GM19397 (cell line): ENCODE data around the gene SEMA3B.
"Not testable (repeated sequence)": the region's sequence is repeated elsewhere in the genome, so short reads cannot be mapped to it uniquely, and the experiment has no call there.

Experiments
- ATAC-seq: cut with Tn5 transposase; IDR thresholded peaks from one replicate; pipeline ENCODE4 v1.9.1; 2021; ENCODE audit warnings: mild to moderate bottlenecking, moderate library complexity; ENCODE audit not compliant: unreplicated experiment

The SEMA3B gene

DNA sequence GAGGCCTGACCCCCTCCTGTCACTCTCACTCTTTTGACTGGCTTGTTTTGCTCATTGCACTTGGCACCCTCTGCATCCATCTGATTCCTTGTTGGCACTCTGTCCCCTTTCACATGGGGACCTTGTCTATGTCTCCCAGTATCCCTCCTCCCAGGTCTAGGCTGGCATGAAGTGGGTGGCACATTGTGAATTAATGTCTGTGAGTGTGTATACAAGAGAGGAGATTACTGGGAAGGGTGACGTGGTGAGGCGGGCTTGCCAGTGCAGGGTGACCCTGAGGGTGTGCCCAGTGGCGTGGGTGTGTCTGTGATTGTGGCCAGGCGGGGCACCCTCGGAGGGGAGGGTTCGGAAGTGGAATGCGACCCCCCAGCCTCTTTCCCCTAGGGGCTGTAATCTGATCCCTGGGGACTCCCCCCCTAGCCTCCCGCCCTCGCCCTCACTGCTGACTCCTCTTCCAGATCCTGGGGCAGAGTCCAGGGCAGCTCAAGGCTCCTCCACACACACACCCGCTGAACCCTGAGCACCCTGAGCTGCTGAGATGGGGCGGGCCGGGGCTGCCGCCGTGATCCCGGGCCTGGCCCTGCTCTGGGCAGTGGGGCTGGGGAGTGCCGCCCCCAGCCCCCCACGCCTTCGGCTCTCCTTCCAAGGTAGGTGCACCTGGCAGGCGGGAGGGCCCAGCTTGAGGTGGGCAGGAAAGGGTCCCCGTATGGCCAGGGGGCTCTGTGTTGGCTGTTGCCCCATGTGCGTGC lies at the start of gene SEMA3B:
Gene SEMA3B, plus strand, starts transcription at position 445 of the 749 bp plus-strand sequence. Its CDS starts 94 bp downstream, at position 539.
- ATAC-seq = no peak

DNA sequence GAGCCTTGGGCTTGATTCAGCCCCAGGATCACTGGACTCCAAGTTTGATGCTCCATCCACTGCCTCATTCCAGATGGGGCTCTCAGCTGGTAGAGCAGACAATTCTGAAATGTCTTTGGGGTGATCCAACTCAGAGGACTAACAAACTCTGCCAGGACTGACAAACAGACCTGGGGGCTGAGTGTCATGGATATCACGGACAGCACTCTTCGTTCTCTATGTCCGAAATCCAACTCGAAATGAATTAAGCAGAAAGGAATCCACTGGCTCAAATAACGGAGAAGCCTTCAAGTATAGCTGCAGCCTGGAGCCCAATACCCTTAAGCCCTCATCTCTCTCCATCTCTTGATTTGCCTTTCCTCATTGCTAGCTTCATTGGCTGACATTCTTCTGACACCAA lies 49.7 kb upstream of the SEMA3B start:
- ATAC-seq = no peak

DNA sequence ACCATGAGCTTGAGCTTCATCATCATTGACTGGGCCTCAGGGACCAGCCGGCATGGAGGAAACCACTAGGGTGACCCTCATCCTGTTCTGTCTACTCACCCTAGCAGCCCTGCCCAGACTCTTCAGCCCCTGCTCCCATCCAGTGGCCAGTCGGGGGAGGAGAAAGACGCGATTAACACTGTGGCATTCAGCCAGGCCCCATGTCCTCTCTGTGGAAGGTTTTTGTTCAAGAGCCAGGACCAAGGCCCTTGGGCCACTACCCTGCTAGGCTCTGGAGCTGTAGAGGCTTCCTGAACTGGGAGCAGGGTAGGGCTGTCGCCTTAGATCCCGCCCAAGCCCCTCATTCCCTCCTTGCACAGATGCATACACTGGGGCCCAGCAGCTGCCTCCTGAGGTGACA lies 48.8 kb upstream of the SEMA3B start:
- ATAC-seq = no peak

DNA sequence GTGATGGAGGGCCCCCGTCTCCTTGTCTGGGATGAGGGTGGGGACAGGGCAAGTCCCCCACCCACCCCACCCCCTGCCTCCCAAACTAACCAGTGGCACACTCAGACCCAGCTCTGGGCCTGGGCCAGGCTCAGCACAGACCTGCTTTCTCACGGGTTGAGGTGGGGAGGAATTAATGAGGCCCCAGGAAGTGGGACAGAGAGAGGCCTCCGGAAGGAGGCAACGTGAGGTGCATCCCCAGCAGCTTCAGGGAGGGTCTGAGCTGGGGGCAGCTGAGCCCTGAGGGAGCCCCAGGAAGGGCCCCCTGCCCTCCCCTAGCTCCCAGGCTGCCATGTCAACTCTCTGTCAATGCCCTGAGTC lies 47.9 kb upstream of the SEMA3B start:
- ATAC-seq = no peak

DNA sequence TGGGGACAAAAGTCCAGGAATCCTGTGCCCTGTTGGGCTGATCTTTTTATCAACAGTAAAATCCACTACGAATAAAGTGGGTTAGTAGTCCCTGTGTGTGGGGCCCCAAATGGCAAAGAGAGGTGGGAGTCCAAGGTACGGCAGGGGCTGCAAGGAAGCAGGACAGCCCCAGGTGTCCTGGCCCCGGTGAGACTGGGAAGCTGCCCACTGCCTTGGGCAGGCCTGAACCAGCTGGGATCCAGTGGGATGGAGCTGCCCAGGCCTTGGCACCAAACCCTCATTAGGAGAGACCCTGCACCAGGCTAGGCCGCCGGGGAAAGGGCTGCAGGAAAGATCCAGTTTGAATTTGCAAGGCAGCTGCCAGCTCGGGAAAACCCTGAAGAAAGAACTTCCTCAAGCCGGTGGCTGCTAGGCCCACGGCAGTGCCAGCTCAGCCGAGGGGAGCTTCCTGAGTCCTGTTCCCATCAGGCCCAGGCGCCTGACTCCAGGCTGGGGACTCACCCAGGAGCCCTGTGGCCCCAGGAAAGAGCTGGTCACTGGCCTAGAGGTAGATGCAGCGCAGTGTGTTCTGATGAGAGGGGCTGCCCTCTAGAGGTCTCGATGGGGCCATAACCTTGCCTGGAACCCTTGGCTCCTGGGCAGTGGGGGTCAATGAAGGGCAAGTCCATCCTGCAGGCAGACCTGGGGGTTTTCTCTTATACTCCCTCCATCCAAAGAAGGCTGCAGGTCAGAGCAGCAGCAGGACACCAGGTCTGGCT lies 47.4 kb upstream of the SEMA3B start:
- no peak for ATAC-seq

DNA sequence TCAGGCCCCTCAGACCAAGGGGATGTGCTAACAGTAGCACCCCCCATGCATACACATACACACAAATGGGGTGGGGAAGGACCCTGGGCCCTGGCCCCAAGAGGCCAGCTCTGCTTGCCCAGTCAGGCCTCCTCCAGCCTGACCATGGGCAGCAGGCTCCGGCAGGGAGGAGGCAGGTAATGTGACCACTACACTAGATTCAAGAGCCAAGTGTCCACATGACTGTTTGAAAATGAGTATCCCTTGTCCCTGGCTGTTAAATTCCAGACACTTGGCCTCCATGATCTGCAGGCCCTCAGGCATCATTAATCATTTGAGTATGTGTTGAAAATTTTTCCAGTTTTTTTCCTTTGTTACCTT lies 46.8 kb upstream of the SEMA3B start:
- ATAC-seq = no peak

DNA sequence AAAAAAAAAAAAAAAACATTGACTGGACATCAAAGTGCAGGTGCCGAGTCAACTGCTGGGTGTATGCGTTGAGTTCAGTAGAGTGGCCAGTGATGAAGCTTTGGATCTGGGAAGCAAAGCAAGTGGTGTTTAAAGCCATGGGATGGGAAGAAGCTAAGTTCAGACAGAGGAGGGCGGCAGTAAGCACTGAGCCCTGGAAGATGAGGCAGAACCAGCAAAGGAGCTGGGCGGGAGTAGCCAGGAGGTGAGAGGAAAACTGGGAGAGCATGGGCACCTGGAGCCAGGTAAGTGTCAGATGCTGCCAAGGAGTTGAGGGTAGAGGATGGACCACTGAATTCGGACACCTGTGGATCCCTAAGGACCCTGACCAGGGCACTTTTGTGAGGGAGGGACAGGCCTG lies 44.3 kb upstream of the SEMA3B start:
- ATAC-seq = no peak

DNA sequence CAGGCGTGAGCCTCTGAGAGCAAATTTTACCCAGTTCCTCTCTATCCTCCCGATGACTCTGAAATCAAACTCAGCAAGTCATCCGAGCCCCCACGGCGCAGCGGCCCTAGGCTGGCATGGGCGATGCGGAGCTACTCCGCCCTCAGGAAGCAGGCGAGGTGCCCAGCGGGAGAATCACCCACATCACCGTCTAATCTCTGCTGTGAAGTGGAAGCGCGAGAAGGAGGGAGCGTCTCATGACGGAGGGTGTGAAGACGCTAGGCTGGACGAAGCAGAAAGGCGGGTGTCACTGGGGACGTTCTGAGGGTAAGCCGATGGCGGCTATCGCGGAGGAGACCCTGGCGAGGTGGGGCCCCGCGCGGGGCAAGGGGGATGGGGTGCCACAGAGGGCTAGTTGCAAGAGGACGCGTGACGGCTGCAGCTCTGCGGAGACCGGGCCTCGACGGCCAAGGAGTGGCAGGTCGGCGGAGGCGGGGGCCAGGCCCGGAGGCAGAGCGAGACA lies 42.0 kb upstream of the SEMA3B start:
- ATAC-seq = peak; percentile 3

DNA sequence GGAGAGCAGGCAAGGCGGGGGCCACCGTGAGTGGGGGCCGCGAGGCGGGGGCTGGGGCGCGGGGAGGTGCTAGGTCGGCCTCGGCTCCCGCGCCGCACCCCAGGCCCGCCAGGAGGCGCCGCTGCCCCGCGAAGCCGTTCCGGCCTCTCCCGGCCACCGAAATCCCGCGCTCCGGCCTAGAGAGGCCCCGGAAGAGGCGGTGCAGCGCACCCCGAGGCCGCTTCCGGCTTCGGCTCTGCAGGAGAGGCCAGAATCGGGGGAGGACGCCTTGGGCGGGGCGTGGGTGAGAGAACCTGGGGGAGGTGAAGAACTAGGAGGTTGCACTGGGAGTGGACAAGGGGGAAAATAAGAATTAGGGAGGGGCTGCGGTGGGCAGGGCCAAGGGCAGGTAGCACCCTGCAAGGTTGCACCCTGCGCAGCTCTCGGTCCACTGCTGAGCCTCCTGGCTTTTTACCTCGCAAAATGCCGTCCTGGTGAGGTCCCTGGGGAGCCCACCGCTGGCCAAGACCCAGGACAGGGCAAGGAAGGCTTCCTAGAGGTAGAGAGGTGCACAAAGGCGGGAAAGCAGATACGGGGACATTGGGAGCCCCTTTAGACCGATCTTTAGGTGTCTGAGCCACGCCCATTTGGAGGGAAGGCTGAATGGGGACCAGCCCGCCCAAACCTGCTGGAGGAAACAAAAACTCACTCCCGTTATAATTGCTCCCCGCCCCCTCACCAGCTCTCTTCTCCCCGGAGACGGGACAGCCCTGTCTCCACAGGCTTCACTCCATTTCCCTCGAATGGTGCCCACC lies 41.4 kb upstream of the SEMA3B start:
- ATAC-seq = peak; percentile 86

DNA sequence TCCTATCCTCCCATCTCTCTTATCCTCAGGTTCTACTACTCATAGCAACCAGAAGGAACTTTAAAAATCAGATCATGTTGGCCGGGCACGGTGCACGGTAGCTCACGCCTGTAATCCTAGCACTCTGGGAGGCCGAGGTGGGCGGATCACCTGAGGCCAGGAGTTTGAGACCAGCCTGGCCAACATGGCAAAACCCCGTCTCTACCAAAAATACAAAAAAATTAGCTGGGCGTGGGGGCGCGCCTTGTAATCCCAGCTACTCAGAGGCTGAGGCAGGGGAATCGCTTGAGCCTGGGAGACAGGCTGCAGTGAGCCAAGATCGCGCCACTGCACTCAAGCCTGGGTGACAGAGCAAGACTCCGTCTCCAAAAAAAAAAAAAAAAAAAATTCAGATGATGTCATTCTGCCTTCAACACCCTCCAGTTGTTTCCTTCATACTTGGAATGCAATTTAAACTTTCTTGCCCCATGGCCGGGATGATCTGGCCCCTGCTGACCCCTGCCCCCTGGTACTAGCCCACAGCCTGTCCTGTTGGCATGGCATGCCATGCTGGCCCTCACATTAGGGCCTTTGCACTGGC lies 40.7 kb upstream of the SEMA3B start:
- not testable (repeated sequence) for ATAC-seq

DNA sequence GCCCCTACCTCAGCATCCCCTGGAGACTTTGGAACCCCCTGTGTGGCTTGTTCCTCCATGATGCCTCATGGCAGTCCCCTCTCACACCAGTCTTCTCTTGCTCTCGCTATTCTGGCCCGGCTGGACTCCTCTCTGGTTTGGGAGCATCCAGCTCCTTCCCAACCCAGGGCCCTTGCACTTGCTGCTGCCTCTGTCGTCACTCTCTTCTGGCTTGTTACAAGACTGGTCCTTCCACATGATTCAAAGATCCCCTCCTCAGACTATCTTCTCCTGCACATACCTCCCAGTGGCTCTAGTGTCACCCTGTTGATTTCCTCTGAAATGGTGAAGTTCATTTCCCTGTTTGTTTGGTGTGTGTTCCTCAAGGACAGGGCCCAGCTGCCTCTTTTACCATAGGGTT lies 39.5 kb upstream of the SEMA3B start:
- no peak for ATAC-seq

DNA sequence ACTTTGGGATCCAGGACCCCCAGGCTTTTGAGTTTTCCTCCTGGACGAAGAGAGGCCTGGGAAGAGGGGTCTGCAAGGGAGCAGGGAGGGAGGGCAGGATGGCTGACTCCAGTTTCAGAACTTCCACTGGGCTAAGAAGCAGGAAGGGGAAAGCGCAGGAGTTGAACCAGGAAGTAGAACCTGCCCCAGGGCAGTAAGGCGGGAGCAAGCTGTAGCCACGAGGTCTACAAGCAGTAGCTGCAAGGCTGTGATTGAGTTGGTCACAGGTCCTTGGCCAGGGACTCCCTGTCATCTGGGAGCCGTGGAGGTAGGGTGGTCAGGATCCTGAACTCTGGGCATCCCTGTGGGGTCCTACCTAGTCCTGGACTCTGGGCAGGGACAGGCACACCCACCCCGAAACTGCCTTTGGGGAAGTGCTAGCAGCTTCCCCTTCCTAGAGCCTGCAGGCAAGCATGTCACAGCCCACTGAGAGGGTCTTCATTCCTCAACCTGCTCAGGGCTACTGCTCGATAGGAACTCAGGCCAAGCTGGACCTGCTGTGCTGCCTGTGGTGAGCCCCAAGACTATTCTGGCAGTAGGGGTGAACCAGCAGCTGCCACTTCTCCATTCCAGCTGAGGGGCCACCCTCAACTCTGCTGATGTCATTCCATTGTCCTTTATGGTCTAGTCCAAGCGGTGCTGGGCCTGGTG lies 38.7 kb upstream of the SEMA3B start:
- ATAC-seq = no peak

DNA sequence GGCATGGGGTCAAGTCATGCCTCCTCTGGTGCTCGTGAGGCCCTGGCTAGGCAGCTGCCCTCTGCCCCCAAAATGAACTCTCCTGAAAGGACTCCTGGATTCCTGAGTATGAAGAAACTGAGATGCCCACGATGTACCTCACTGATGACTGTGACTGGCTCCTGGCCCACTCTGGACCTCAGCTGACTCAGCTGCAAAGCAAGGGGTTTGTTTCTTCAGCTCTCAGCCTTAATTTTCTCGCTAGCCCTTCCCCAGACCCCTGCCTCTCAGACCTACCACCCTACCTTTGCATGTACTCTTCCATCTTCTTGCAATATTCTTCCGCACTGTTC lies 38.2 kb upstream of the SEMA3B start:
- no peak for ATAC-seq

DNA sequence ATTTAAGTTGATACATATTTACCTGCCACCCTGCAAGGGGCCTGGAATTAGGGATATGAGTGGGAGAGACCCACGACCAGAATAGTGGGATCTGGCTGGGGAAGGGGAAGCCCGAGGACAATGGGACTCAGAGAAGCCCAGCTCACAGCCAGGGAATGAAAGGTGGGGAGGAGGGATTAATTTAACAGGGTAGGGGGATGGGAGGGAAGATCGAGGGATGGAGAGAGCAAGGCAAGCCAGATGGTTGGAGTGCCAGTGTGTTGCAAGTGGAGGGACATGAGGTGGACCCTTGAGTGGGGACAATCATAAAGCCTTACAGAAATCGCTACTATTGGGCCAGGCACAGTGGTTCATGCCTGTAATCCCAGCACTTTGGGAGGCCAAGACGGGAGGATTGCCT lies 37.4 kb upstream of the SEMA3B start:
- no peak for ATAC-seq

DNA sequence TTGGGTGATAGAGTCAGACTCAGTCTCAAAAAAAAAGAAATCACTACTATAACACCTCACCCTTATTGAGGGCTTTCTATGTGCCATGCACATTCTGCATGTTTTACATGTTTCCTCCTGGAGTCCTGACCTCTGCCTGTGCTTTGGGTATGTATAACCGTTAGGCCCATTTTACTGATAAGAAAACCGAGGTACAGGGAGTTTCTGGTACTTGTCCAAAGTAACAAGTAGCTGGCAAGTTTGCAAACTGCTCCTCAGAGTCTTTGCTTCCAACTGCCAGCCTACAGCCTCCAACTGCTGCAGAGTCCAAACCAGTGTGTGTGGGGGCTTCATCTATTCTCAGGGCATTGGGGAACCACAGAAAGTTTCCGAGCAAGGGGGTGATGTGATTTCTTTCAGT lies 36.6 kb upstream of the SEMA3B start:
- ATAC-seq = no peak

DNA sequence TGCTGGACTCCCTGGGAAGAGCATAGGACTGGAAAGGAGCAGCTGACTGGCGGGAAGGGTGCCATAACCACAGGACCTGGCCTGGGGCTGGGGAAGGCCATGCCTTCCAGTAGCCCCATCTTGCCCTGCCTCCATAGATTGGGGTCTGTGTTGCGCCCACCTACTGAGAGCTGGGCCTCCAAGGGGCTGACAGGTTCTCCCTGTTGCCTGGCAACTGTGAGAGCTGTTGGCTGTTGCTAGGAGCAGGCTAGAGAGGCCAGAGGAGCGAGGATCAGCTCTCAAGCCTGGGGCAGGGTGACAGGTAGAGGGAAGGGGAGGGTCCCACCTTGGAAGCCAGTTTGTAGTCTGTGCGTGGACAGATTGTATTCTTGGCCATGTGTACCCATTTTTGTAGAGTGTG lies 35.8 kb upstream of the SEMA3B start:
- ATAC-seq = no peak

DNA sequence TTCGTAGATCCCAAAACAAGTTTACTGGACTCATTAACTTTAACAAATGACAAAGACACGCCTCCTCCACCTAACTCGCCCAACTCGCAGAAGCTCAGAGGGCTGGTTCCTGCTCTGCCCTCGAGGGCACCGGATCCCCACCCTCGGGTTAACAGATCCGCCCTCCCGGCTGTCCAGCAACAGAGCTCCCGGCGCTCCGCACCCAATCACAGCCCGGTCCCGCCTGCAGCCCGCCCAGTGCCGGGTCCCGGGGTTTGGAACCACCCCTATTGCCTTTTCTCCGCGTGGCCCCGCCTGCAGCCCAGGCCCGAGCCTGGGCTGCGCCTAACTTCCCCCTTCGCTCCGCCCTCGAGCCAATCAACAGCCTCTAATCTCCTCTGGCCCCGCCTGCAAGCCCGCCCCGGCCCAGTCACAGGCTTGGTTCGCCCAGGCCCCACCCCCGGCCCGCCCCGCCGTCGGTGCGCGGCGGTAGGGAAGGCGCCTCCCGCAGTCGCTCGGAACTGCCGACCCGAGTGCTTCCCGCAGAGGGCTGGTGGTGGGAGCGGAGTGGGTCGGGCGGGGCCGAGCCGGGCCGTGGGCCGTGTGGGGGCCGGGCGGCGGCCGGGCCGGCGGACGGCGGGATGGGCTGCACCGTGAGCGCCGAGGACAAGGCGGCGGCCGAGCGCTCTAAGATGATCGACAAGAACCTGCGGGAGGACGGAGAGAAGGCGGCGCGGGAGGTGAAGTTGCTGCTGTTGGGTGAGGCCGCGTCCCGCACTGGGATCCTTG lies 33.0 kb upstream of the SEMA3B start, which contains the start of gene GNAI2:
Gene GNAI2, plus strand, starts transcription at position 489 of the 768 bp plus-strand sequence. Its CDS starts 132 bp downstream, at position 621.
- ATAC-seq = peak; percentile 90

DNA sequence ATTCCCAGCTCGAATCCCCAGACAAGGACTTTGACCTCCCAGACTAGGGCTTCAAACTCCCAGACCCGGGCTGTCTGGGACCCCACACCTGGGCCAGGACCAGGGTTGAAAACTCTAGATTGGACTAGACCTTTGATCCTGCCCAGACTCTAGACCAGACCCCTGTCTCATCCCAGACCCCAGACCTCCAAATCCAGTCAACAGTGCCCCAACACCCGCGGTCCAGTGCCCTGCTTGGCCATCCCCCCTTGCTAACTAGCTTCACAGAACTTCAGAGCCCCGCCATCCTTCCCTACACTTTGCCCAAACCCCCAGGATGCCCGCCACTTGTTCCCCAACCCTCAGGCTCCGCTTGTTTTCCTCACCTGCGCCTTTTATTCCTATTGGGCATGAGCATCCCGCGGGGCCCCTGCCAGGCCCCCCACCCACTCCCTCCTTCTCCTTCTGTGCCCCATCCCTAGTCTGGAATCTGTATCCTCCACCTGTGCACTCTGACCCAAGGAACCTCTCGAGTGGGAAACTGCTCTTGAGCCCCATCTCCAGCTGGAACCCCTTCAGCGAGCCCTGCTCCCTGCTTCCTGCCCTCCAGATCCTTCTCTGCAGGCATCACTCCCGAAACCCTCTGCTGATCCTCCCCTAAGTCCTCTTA lies 32.3 kb upstream of the SEMA3B start:
- no peak for ATAC-seq

DNA sequence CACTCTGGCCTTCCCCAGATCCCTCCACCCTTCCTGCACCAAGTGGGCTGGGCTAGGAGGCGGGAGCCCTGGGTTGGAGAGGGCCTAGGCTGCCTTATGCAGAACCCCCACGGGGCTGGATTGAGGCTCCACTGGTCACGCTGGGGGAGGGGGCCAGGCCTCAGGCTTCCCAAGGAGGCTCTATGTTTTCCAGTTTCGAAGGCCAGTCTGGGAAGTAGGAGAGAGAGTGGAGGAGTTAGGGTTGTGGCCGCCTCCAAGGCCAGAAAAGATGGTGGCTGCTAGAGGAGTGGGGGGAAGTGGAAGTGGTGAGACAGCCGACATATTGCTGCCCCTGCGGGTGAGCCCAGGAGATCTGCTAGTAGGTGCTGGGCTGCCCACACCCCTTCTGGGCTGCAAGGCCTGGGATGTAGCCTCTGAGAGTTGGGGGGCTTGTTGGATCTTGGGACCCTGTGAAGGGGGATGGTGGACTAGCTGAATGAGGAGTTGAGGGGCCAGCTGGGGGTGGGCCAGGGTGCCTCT lies 31.8 kb upstream of the SEMA3B start:
- no peak for ATAC-seq
